ENCODE measurements around the gene NAALAD2. TPM values are rescaled to one million over a fixed set of nuclear protein-coding genes. Genes with fewer than 3 reads are reported as not detected.

NAALAD2 gene
- total and polyA plus RNA-seq, 8 donors: 0.13 to 1.8 (median 0.35) TPM

GRCh38 chr11:90176069-90176468 is 41.6 kb downstream of the NAALAD2 start:
- ATAC-seq (no peak), FAIRE-seq (no peak), DNase-seq (no peak)
- Histone ChIP-seq H3K27ac (no peak overlapping the region), H3K4me3 (no peak overlapping the region), H3K4me1 (no peaks in the 10 kb centered on the region), H3K9me3 (no peaks in the 10 kb centered on the region), H3K36me3 (no peaks in the 10 kb centered on the region), H3K27me3 (no peaks in the 10 kb centered on the region)
- 90 to 95% methylated on average over 1 of the region's 1 CpG for WGBS, 2 donors
- intact Hi-C loops (cut with DNase I): no loop called here
- TF ChIP-seq CTCF (IDR thresholded peaks at IDR 0.05): no peak

GRCh38 chr11:90178751-90179150 is 44.3 kb downstream of the NAALAD2 start:
- intact Hi-C loops (cut with DNase I): no loop called here
- DNase-seq: no peak
- no peak for FAIRE-seq
- ATAC-seq: no peak
- Histone ChIP-seq H3K9me3 (no peaks in the 10 kb centered on the region), H3K4me3 (no peak overlapping the region), H3K27ac (no peak overlapping the region), H3K4me1 (no peaks in the 10 kb centered on the region), H3K36me3 (no peaks in the 10 kb centered on the region), H3K27me3 (no peaks in the 10 kb centered on the region)
- TF ChIP-seq CTCF (IDR thresholded peaks at IDR 0.05): no peak
- 53 to 63% methylated on average over 2 of the region's 2 CpGs for WGBS, 2 donors

GRCh38 chr11:90179923-90180322 is 45.5 kb downstream of the NAALAD2 start:
- ATAC-seq (no peak), DNase-seq (no peak), FAIRE-seq (no peak)
- Histone ChIP-seq H3K4me3 (no peak overlapping the region), H3K4me1 (no peaks in the 10 kb centered on the region), H3K36me3 (no peaks in the 10 kb centered on the region), H3K9me3 (no peaks in the 10 kb centered on the region), H3K27me3 (no peaks in the 10 kb centered on the region), H3K27ac (no peak overlapping the region)
- WGBS, 2 donors: 20 to 63% methylated on average over 2 of the region's 2 CpGs
- intact Hi-C loops (cut with DNase I): no loop called here
- TF ChIP-seq CTCF (IDR thresholded peaks at IDR 0.05): no peak

GRCh38 chr11:90187839-90188238 is 53.4 kb downstream of the NAALAD2 start:
- 81 to 91% methylated on average over 3 of the region's 3 CpGs for WGBS, 2 donors
- Histone ChIP-seq H3K27ac (no peak overlapping the region), H3K27me3 (no peaks in the 10 kb centered on the region), H3K4me3 (no peak overlapping the region), H3K36me3 (no peaks in the 10 kb centered on the region), H3K9me3 (no peaks in the 10 kb centered on the region), H3K4me1 (no peaks in the 10 kb centered on the region)
- FAIRE-seq (no peak), ATAC-seq (no peak), DNase-seq (no peak)
- intact Hi-C loops (cut with DNase I): no loop called here
- TF ChIP-seq CTCF (IDR thresholded peaks at IDR 0.05): no peak

GRCh38 chr11:90189011-90189410 is 54.5 kb downstream of the NAALAD2 start:
- 98 to 100% methylated on average over 2 of the region's 2 CpGs for WGBS, 2 donors
- FAIRE-seq: no peak
- intact Hi-C loops (cut with DNase I): no loop called here

More at GRCh38 chr11:90189011-90189410, 54.5 kb downstream of the NAALAD2 start:
- H3K36me3 ChIP-seq: no peaks in the 10 kb centered on the region
- H3K27me3 ChIP-seq: no peaks in the 10 kb centered on the region
- no peak for DNase-seq
- H3K4me3 ChIP-seq: no peak overlapping the region
- TF ChIP-seq CTCF (IDR thresholded peaks at IDR 0.05): no peak
- no peaks in the 10 kb centered on the region for H3K9me3 ChIP-seq
- H3K27ac ChIP-seq: no peak overlapping the region
- no peak for ATAC-seq
- H3K4me1 ChIP-seq: no peaks in the 10 kb centered on the region
